GM12878 (cell line): Measurements from ENCODE around the gene DTX4. TPM values are rescaled to one million over a fixed set of nuclear protein-coding genes. Genes with fewer than 3 reads are reported as not detected.

ENCODE experiments used
- BCL11A ChIP-seq: IDR thresholded peaks from 2 replicates; pipeline ENCODE4 v1.6.1; 2011; ENCODE audit warnings: low read depth, low read length
- CBX3 ChIP-seq: fragments of 200-600 bp; sonication (generic); IDR thresholded peaks from 2 replicates; pipeline ENCODE4 v1.6.1; 2016; ENCODE audit warnings: low read depth, borderline replicate concordance
- CHD1 ChIP-seq: IDR thresholded peaks from 2 replicates; pipeline ENCODE4 v1.6.1; 2012; ENCODE audit warnings: low read depth, low read length, improper control_type of control experiment
- CREM ChIP-seq: IDR thresholded peaks from 2 replicates; pipeline ENCODE4 v1.6.1; 2014; ENCODE audit warnings: antibody characterized with exemption, low read depth
- IKZF2 ChIP-seq, 2 experiments: fragments of 450-650 bp; IDR thresholded peaks; 2 replicates each; pipeline ENCODE4 v1.6.1; 2017; ENCODE audit warnings: mild to moderate bottlenecking in 2 of 2, moderate library complexity in 2 of 2
- IRF3 ChIP-seq: fragments of 450-650 bp; IDR thresholded peaks from 2 replicates; pipeline ENCODE4 v1.6.1; 2014; ENCODE audit warnings: mild to moderate bottlenecking
- JUNB ChIP-seq: IDR thresholded peaks from 2 replicates; pipeline ENCODE4 v1.6.1; 2016; ENCODE audit warnings: antibody characterized with exemption, mild to moderate bottlenecking
- MEF2A ChIP-seq: IDR thresholded peaks from 2 replicates; pipeline ENCODE4 v1.6.1; 2011; ENCODE audit warnings: low read depth, mild to moderate bottlenecking, low read length, moderate library complexity; ENCODE audit not compliant: insufficient read depth
- MEF2B ChIP-seq: fragments of 450-650 bp; IDR thresholded peaks from 2 replicates; pipeline ENCODE4 v1.6.1; 2018; ENCODE audit warnings: mild to moderate bottlenecking, moderate library complexity; ENCODE audit not compliant: partially characterized antibody, poor library complexity, severe bottlenecking
- MTA2 ChIP-seq: fragments of 450-650 bp; IDR thresholded peaks from 2 replicates; pipeline ENCODE4 v1.6.1; 2016; ENCODE audit warnings: low read depth, mild to moderate bottlenecking, moderate library complexity
- MYB ChIP-seq: fragments of 150-350 bp; IDR thresholded peaks from 2 replicates; pipeline ENCODE4 v1.6.1; 2014; ENCODE audit warnings: mild to moderate bottlenecking, low read depth, low read length, borderline replicate concordance
- NBN ChIP-seq: fragments of 450-650 bp; IDR thresholded peaks from 2 replicates; pipeline ENCODE4 v1.6.1; 2016
- PAX5 ChIP-seq: IDR thresholded peaks from 2 replicates; pipeline ENCODE4 v1.6.1; 2011; ENCODE audit warnings: low read depth, low read length, borderline replicate concordance
- RUNX3 ChIP-seq: IDR thresholded peaks from 2 replicates; pipeline ENCODE4 v1.6.1; 2012; ENCODE audit warnings: low read length, inconsistent platforms
- SIX5 ChIP-seq: IDR thresholded peaks from 2 replicates; pipeline ENCODE4 v1.6.1; 2011; ENCODE audit warnings: mild to moderate bottlenecking, low read depth, low read length, moderate library complexity; ENCODE audit not compliant: severe bottlenecking
- STAT3 ChIP-seq: IDR thresholded peaks from 2 replicates; pipeline ENCODE4 v1.6.1; 2011; ENCODE audit warnings: low read depth, low read length, improper control_type of control experiment
- TBL1XR1 ChIP-seq: IDR thresholded peaks from 2 replicates; pipeline ENCODE4 v1.6.1; 2012; ENCODE audit warnings: low read depth, low read length, improper control_type of control experiment
- TCF12 ChIP-seq: IDR thresholded peaks from 2 replicates; pipeline ENCODE4 v1.6.1; 2011; ENCODE audit warnings: low read depth, mild to moderate bottlenecking, low read length
- ZBED1 ChIP-seq: IDR thresholded peaks from 2 replicates; pipeline ENCODE4 v1.6.1; 2016; ENCODE audit warnings: borderline replicate concordance
- ZNF274 ChIP-seq: IDR thresholded peaks from one replicate; pipeline ENCODE4 v1.8.0; 2011; ENCODE audit not compliant: insufficient read length, insufficient read depth
- polyA plus RNA-seq, 11 experiments: library from polyadenylated mRNA; depleted of rRNA in 4 of 11; unstranded in 6 of 11; stranded (reverse) in 5 of 11; fragments of >200 nt; fragmentation: Nextera tagmentation in 4 of 11; fragmentation: Illumina TruSeq in 1 of 11; extraction: Ambion mirVana in 4 of 11; extraction: Trizol in 1 of 11; gene quantifications; 1 replicate in 1 of 11; 2 replicates in 10 of 11; pipeline versions ENCODE4 v1.2.1 to v1.2.3, GENCODE V29; 2011 to 2016; ENCODE audit warnings: inconsistent platforms in 2 of 11, missing spikeins in 2 of 11, low read depth in 1 of 11
- total RNA-seq, 4 experiments: library from RNA; depleted of rRNA in 3 of 4; stranded (reverse); fragments of >200 nt in 3 of 4; fragmentation: Illumina TruSeq in 1 of 4; extraction: Trizol in 1 of 4; gene quantifications; 2 replicates each; pipeline versions ENCODE4 v1.2.1 to v1.2.3, GENCODE V29; 2013 to 2021
- TF ChIP-seq, protein P1 (sequence below): fragments of 450-650 bp; formaldehyde crosslinking; IDR thresholded peaks from 2 replicates; pipeline ENCODE4 v1.5.0; 2022; ENCODE audit warnings: mild to moderate bottlenecking, missing genetic modification characterization
- TF ChIP-seq, protein P2 (sequence below): fragments of 450-650 bp; formaldehyde crosslinking; IDR thresholded peaks from 2 replicates; pipeline ENCODE4 v1.4.0; 2022; ENCODE audit warnings: mild to moderate bottlenecking, moderate library complexity
- TF ChIP-seq, protein P3 (sequence below): fragments of 450-650 bp; IDR thresholded peaks from 2 replicates; pipeline ENCODE4 v1.6.1; 2017; ENCODE audit warnings: borderline replicate concordance

The DTX4 gene
- total and polyA plus RNA-seq, 10 of the 15 experiments (the other 5 are each of a cell fraction or from before 2014, with no cell fraction given), result 3.8 to 25.8 (median 10.5) TPM

DNA sequence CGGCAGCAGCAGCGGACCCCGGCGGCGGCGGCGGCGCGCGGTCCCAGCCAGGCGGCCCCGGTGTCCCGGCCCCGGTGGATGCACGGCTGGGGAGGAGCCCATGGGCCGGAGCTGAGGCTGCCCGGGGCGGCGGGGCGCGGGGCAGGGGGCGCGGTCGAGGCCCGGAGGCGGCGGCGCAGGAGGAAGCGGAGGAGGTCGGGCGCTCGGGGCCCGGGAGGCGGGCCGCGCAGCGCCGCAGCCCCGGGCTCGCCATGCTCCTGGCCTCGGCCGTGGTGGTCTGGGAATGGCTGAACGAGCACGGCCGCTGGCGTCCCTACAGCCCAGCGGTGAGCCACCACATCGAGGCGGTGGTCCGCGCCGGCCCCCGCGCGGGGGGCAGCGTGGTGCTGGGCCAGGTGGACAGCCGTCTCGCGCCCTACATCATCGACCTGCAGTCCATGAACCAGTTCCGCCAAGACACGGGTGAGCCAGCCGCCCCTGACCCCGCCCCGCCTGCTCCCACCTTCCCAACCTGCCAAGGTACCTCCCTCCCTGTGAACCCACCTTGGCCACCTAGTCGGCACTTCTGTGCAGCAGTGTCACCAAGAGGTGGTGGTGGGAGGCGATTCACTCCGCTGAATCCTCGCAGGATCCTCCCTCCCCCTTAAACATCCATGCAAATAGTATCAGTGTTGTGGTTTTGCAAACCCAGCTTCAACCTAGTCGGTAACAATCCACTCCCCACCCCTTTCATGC lies 580 bp downstream of the DTX4 start (continued):
- peak; percentile 72; the same call in 1 of the 2 replicates for TF ChIP-seq ZBED1
- TF ChIP-seq, protein P1, sequence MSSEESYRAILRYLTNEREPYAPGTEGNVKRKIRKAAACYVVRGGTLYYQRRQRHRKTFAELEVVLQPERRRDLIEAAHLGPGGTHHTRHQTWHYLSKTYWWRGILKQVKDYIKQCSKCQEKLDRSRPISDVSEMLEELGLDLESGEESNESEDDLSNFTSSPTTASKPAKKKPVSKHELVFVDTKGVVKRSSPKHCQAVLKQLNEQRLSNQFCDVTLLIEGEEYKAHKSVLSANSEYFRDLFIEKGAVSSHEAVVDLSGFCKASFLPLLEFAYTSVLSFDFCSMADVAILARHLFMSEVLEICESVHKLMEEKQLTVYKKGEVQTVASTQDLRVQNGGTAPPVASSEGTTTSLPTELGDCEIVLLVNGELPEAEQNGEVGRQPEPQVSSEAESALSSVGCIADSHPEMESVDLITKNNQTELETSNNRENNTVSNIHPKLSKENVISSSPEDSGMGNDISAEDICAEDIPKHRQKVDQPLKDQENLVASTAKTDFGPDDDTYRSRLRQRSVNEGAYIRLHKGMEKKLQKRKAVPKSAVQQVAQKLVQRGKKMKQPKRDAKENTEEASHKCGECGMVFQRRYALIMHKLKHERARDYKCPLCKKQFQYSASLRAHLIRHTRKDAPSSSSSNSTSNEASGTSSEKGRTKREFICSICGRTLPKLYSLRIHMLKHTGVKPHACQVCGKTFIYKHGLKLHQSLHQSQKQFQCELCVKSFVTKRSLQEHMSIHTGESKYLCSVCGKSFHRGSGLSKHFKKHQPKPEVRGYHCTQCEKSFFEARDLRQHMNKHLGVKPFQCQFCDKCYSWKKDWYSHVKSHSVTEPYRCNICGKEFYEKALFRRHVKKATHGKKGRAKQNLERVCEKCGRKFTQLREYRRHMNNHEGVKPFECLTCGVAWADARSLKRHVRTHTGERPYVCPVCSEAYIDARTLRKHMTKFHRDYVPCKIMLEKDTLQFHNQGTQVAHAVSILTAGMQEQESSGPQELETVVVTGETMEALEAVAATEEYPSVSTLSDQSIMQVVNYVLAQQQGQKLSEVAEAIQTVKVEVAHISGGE (CRISPR knock-in tag), result no peak
- no peak for TF ChIP-seq JUNB
- no peak for TF ChIP-seq CBX3
- peak in 1 of 2 experiments; percentile 75; a peak in 2 of 4 replicates for TF ChIP-seq IKZF2 (IDR thresholded peaks at IDR 0.05)
- TF ChIP-seq NBN, result no peak
- TF ChIP-seq BCL11A, result 0 out of 2 replicates have a peak, but pooled peaks have one; percentile 46
- peak; percentile 26; the same call in 1 of the 2 replicates for TF ChIP-seq TBL1XR1
- TF ChIP-seq PAX5, result peak; percentile 85
- TF ChIP-seq, protein P2, sequence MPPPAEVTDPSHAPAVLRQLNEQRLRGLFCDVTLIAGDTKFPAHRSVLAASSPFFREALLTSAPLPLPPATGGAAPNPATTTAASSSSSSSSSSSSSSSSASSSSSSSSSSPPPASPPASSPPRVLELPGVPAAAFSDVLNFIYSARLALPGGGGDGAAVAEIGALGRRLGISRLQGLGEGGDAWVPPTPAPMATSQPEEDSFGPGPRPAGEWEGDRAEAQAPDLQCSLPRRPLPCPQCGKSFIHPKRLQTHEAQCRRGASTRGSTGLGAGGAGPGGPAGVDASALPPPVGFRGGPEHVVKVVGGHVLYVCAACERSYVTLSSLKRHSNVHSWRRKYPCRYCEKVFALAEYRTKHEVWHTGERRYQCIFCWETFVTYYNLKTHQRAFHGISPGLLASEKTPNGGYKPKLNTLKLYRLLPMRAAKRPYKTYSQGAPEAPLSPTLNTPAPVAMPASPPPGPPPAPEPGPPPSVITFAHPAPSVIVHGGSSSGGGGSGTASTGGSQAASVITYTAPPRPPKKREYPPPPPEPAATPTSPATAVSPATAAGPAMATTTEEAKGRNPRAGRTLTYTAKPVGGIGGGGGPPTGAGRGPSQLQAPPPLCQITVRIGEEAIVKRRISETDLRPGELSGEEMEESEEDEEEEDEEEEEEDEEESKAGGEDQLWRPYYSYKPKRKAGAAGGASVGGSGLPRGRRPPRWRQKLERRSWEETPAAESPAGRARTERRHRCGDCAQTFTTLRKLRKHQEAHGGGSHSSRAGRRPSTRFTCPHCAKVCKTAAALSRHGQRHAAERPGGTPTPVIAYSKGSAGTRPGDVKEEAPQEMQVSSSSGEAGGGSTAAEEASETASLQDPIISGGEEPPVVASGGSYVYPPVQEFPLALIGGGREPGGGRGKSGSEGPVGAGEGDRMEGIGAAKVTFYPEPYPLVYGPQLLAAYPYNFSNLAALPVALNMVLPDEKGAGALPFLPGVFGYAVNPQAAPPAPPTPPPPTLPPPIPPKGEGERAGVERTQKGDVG (CRISPR knock-in tag), result no peak
- TF ChIP-seq RUNX3, result peak; percentile 93
- peak; percentile 62 for TF ChIP-seq MTA2
- no peak for TF ChIP-seq SIX5
- TF ChIP-seq IRF3, result no peak
- no peak for TF ChIP-seq ZNF274
- TF ChIP-seq STAT3, result no peak
- TF ChIP-seq, protein P3, sequence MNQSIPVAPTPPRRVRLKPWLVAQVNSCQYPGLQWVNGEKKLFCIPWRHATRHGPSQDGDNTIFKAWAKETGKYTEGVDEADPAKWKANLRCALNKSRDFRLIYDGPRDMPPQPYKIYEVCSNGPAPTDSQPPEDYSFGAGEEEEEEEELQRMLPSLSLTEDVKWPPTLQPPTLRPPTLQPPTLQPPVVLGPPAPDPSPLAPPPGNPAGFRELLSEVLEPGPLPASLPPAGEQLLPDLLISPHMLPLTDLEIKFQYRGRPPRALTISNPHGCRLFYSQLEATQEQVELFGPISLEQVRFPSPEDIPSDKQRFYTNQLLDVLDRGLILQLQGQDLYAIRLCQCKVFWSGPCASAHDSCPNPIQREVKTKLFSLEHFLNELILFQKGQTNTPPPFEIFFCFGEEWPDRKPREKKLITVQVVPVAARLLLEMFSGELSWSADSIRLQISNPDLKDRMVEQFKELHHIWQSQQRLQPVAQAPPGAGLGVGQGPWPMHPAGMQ, result no peak
- TF ChIP-seq CHD1, result no peak
- TF ChIP-seq MYB, result no peak
- peak; percentile 32; the same call in 1 of the 2 replicates for TF ChIP-seq TCF12
- peak; percentile 47; the same call in 1 of the 2 replicates for TF ChIP-seq CREM
- TF ChIP-seq MEF2A, result 0 out of 2 replicates have a peak, but pooled peaks have one; percentile 23
- TF ChIP-seq MEF2B, result no peak
